ENCODE data around the gene SRCAP. TPM values are rescaled to one million over a fixed set of nuclear protein-coding genes. Genes with fewer than 3 reads are reported as not detected.
"Not testable (repeated sequence)": the region's sequence is repeated elsewhere in the genome, so short reads cannot be mapped to it uniquely, and the experiment has no call there.

SRCAP gene
- total RNA-seq, 1 donor from 2014 or later: 4.6 TPM

GRCh38 chr16:30691907-30692306, 7.1 kb upstream of the SRCAP start:
- no peak overlapping the region for H2AFZ ChIP-seq (replicated peaks)
- Mint-ChIP-seq H3K9me3 (no peaks in the 10 kb centered on the region), H3K36me3 (peaks cover 2% of the 10 kb centered on the region), H3K4me3 (peak overlapping the region; percentile 21), H3K27me3 (ENCODE audit: insufficient read depth, low read depth) (no peaks in the 10 kb centered on the region), H3K27ac (peak overlapping the region; percentile 0), H3K4me1 (peaks cover 15% of the 10 kb centered on the region)
- peaks cover 70% of the 10 kb centered on the region for H3K27me3 ChIP-seq
- peaks cover 3% of the 10 kb centered on the region for H3F3A ChIP-seq (ENCODE audit: low read depth)
- peak; percentile 15 for DNase-seq (ENCODE audit: low spot score)
- no peak overlapping the region for H3K4me3 ChIP-seq
- H3K79me2 ChIP-seq (ENCODE audit: low read depth): no peaks in the 10 kb centered on the region
- H3K36me3 ChIP-seq: no peaks in the 10 kb centered on the region
- no peak overlapping the region for H3K9ac ChIP-seq
- no peak for TF ChIP-seq EZH2 (IDR thresholded peaks at IDR 0.05)
- no peak for TF ChIP-seq CTCF (IDR thresholded peaks at IDR 0.05)
- TF ChIP-seq EZH2phosphoT487 (IDR thresholded peaks at IDR 0.05): no peak
- peaks cover 4% of the 10 kb centered on the region for H4K20me1 ChIP-seq (ENCODE audit: low read depth)
- H3K4me1 ChIP-seq: no peaks in the 10 kb centered on the region
- no peak overlapping the region for H3K27ac ChIP-seq
- no peaks in the 10 kb centered on the region for H3K9me3 ChIP-seq (ENCODE audit: low read depth)
- no peak overlapping the region for H3K4me2 ChIP-seq

DNA sequence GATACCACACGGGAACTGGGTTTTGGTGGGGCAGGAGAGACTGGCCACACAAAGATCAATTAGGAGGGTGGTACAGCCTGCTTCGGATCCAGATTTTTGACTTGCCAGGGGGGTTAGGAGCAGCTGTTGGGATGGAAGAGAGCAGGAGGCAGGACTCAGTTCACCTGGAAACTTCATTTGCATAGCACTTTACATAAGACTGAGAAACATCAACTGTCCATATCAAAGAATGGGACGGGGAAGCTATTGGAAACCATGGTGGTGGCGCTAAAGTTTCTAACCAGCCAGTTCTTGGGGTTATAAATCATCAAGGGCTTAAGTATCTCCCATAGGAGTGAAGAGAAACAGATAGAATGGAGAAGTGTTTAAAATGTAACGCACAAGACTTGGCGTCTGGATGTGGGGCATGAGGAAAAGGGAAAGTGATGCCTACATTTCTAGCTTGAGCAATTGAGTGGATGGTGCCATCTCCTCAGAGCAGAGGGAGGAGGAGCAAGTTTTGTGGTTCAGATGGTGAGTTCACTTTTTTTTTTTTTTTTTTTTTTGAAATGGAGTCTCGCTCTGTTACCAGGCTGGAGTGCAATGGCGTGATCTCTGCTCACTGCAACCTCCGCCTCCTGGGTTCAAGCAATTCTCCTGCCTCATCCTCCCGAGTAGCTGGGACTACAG, 6.4 kb upstream of the SRCAP start:
- H3F3A ChIP-seq (ENCODE audit: low read depth): peaks cover 5% of the 10 kb centered on the region
- Mint-ChIP-seq H3K9me3 (no peaks in the 10 kb centered on the region), H3K4me3 (no peak overlapping the region), H3K27ac (no peak overlapping the region), H3K36me3 (peaks cover 2% of the 10 kb centered on the region), H3K4me1 (peaks cover 17% of the 10 kb centered on the region), H3K27me3 (ENCODE audit: insufficient read depth, low read depth) (no peaks in the 10 kb centered on the region)
- H3K27me3 ChIP-seq: peaks cover 64% of the 10 kb centered on the region
- no peak for DNase-seq (ENCODE audit: low spot score)
- H3K4me3 ChIP-seq: no peak overlapping the region
- TF ChIP-seq EZH2 (IDR thresholded peaks at IDR 0.05) (no peak), EZH2phosphoT487 (IDR thresholded peaks at IDR 0.05) (no peak), CTCF (IDR thresholded peaks at IDR 0.05) (no peak)
- no peak overlapping the region for H2AFZ ChIP-seq (replicated peaks)
- no peaks in the 10 kb centered on the region for H3K9me3 ChIP-seq (ENCODE audit: low read depth)
- H3K9ac ChIP-seq: no peak overlapping the region
- no peaks in the 10 kb centered on the region for H3K79me2 ChIP-seq (ENCODE audit: low read depth)
- no peaks in the 10 kb centered on the region for H3K36me3 ChIP-seq
- no peak overlapping the region for H3K4me2 ChIP-seq
- H3K27ac ChIP-seq: no peak overlapping the region
- H3K4me1 ChIP-seq: no peaks in the 10 kb centered on the region
- H4K20me1 ChIP-seq (ENCODE audit: low read depth): peaks cover 4% of the 10 kb centered on the region

GRCh38 chr16:30694926-30695693, 3.9 kb upstream of the SRCAP start:
- no peak for TF ChIP-seq EZH2 (IDR thresholded peaks at IDR 0.05)
- no peak for TF ChIP-seq CTCF (IDR thresholded peaks at IDR 0.05)
- TF ChIP-seq EZH2phosphoT487 (IDR thresholded peaks at IDR 0.05): no peak
- Mint-ChIP-seq H3K27me3 (ENCODE audit: insufficient read depth, low read depth) (peaks cover 2% of the 10 kb centered on the region), H3K4me1 (peaks cover 29% of the 10 kb centered on the region), H3K9me3 (no peaks in the 10 kb centered on the region), H3K36me3 (peaks cover 6% of the 10 kb centered on the region), H3K27ac (no peak overlapping the region), H3K4me3 (peak overlapping the region; percentile 1)
- DNase-seq (ENCODE audit: low spot score): no peak
- Histone ChIP-seq H2AFZ (replicated peaks) (no peak overlapping the region), H3K9me3 (ENCODE audit: low read depth) (no peaks in the 10 kb centered on the region), H3K27ac (no peak overlapping the region), H3K27me3 (peaks cover 38% of the 10 kb centered on the region), H3K36me3 (no peaks in the 10 kb centered on the region), H3K4me2 (no peak overlapping the region), H3K79me2 (ENCODE audit: low read depth) (peaks cover 15% of the 10 kb centered on the region), H3F3A (ENCODE audit: low read depth) (peaks cover 26% of the 10 kb centered on the region), H4K20me1 (ENCODE audit: low read depth) (peaks cover 15% of the 10 kb centered on the region), H3K4me1 (peaks cover 8% of the 10 kb centered on the region), H3K4me3 (no peak overlapping the region), H3K9ac (no peak overlapping the region)

DNA sequence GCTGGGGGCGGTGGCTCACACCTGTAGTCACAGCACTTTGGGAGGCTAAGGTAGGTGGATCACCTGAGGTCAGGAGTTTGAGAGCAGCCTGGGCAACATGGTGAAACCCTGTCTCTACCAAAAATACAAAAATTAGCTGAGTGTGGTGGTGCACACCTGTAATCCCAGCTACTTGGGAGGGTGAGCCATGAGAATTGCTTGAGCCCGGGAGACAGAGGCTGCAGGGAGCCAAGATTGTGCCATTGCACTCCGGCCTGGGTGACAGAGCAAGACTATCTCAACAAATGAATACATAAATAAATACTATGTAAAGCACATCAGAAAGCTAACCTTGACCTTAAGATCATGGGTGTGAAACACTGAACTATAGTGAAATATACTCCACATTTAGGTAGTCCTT, 2.3 kb upstream of the SRCAP start:
- not testable (repeated sequence) for H3K4me1 ChIP-seq; DNase-seq (ENCODE audit: low spot score); H3K9ac ChIP-seq; H2AFZ ChIP-seq (replicated peaks); H3K4me3 ChIP-seq; H3K27me3 Mint-ChIP-seq (ENCODE audit: insufficient read depth, low read depth); H3K27ac Mint-ChIP-seq; H3K9me3 ChIP-seq (ENCODE audit: low read depth); H3K27ac ChIP-seq; H3K9me3 Mint-ChIP-seq; H3K4me2 ChIP-seq
- Histone ChIP-seq H4K20me1 (ENCODE audit: low read depth) (peaks cover 30% of the 10 kb centered on the region), H3F3A (ENCODE audit: low read depth) (peaks cover 31% of the 10 kb centered on the region), H3K79me2 (ENCODE audit: low read depth) (peaks cover 30% of the 10 kb centered on the region), H3K36me3 (peaks cover 11% of the 10 kb centered on the region), H3K27me3 (peaks cover 23% of the 10 kb centered on the region)
- Mint-ChIP-seq H3K4me3 (peak overlapping the region; percentile 15), H3K36me3 (peaks cover 13% of the 10 kb centered on the region), H3K4me1 (peaks cover 32% of the 10 kb centered on the region)

Data from neural progenitor cell (in vitro differentiated cells).